GM12878 (cell line): ENCODE data around the gene CDO1. TPM values are rescaled to one million over a fixed set of nuclear protein-coding genes. Genes with fewer than 3 reads are reported as not detected.

Source experiments
- ATAC-seq: fragments of 200-7000 bp; cut with Tn5 transposase; 3 replicates; pipeline ENCODE4 v1.9.1; 2020; ENCODE audit warnings: mild to moderate bottlenecking, moderate library complexity
- BruUV-seq: library from RNA; stranded (reverse); fragments of 400-500 nt; replicated peaks from 2 replicates; lab custom pipeline; 2021; lab: Mats Ljungman, UMichigan
- CTCF ChIA-PET: fragments of 300-600 bp; sonication (Branson Sonifier 250); formaldehyde crosslinking; extraction: SDS; loops from one replicate; lab custom pipeline; 2021; ENCODE audit warnings: inconsistent platforms; lab: Yijun Ruan, JAX
- POLR2A ChIA-PET: fragments of 350-600 bp; formaldehyde crosslinking; extraction: SDS; loops from one replicate; lab custom pipeline; 2021; ENCODE audit warnings: inconsistent platforms; lab: Charles Lee
- RAD21 ChIA-PET: fragments of 300-600 bp; sonication (Branson Sonifier 250); formaldehyde crosslinking; loops from one replicate; lab custom pipeline; 2023; ENCODE audit warnings: antibody characterized with exemption; ENCODE audit not compliant: unreplicated experiment; lab: Charles Lee
- SMC1A ChIA-PET: fragments of 300-600 bp; sonication (Branson Sonifier 250); formaldehyde crosslinking; loops from one replicate; lab custom pipeline; 2023; ENCODE audit not compliant: unreplicated experiment, uncharacterized antibody; lab: Charles Lee
- DNase-seq: peaks from one replicate; pipeline ENCODE4 v3.0.0-alpha.2; 2011; ENCODE audit warnings: low read depth, low spot score
- FAIRE-seq: peaks from 3 replicates; lab custom pipeline; 2011; peaks lifted over from hg19 to GRCh38; lab: Jason Lieb, UNC
- H2AFZ ChIP-seq: 2 replicates; pipeline ENCODE4 v1.6.0; 2011; ENCODE audit warnings: low read depth, low read length, control low read depth; ENCODE audit not compliant: control insufficient read depth
- H3K27ac ChIP-seq: 2 replicates; pipeline ENCODE4 v1.5.1; 2011; ENCODE audit warnings: control low read depth; ENCODE audit not compliant: control insufficient read depth, insufficient read depth
- H3K27me3 ChIP-seq, 2 experiments: replicated peaks in 1 of 2; 2 replicates each; pipeline versions ENCODE4 v1.6.0 to v1.6.1; 2011; ENCODE audit warnings: low read length in 1 of 2; ENCODE audit not compliant: control insufficient read depth in 2 of 2, insufficient read depth in 2 of 2
- H3K36me3 ChIP-seq, 2 experiments: 2 replicates each; pipeline ENCODE4 v1.5.1; 2011; ENCODE audit warnings: low read length in 1 of 2; ENCODE audit not compliant: control insufficient read depth in 2 of 2, insufficient read depth in 2 of 2
- H3K4me1 ChIP-seq: 2 replicates; pipeline ENCODE4 v1.6.1; 2011; ENCODE audit warnings: mild to moderate bottlenecking, low read length, moderate library complexity, mixed read lengths; ENCODE audit not compliant: control insufficient read depth, insufficient read depth
- H3K4me2 ChIP-seq: 2 replicates; pipeline ENCODE4 v1.6.0; 2011; ENCODE audit warnings: control low read depth; ENCODE audit not compliant: control insufficient read depth, insufficient read depth
- H3K4me3 ChIP-seq: fragments of 200-600 bp; sonication (generic); 2 replicates; pipeline ENCODE4 v1.5.1; 2016
- H3K79me2 ChIP-seq: 2 replicates; pipeline ENCODE4 v1.6.0; 2011; ENCODE audit warnings: low read length; ENCODE audit not compliant: control insufficient read depth, insufficient read depth
- H3K9ac ChIP-seq: 2 replicates; pipeline ENCODE4 v1.8.0; 2011; ENCODE audit warnings: low read length, control low read depth, mixed read lengths; ENCODE audit not compliant: control insufficient read depth, insufficient read depth
- H3K9me3 ChIP-seq: replicated peaks from 3 replicates; pipeline ENCODE4 v1.5.1; 2011; ENCODE audit warnings: mild to moderate bottlenecking, low read length; ENCODE audit not compliant: control insufficient read depth, insufficient read depth
- H4K20me1 ChIP-seq: 2 replicates; pipeline ENCODE4 v1.6.0; 2011; ENCODE audit not compliant: control insufficient read depth, insufficient read depth
- EP300 ChIP-seq, 2 experiments: fragments of 150-350 bp in 1 of 2; IDR thresholded peaks; 2 replicates each; pipeline ENCODE4 v1.6.1; 2011 to 2012; ENCODE audit warnings: low read depth in 2 of 2, low read length in 2 of 2, borderline replicate concordance in 1 of 2, improper control_type of control experiment in 1 of 2, inconsistent platforms in 1 of 2; ENCODE audit not compliant: control insufficient read depth in 1 of 2
- HDAC6 ChIP-seq: fragments of 200-600 bp; sonication (generic); IDR thresholded peaks from one replicate; pipeline ENCODE4 v1.8.0; 2017; ENCODE audit warnings: antibody characterized with exemption; ENCODE audit not compliant: unreplicated experiment
- WGBS: methylation state at CpG from one replicate; pipeline ENCODE4 v1.1.6; 2016; ENCODE audit warnings: low lambda C conversion rate; ENCODE audit not compliant: insufficient replicate concordance, insufficient coverage; ENCODE audit errors: missing lambda C conversion rate; 5-methylcytosine and 5-hydroxymethylcytosine counted together
- in situ Hi-C: fragments of 300-500 bp; cut with MboI; formaldehyde crosslinking; loops from 9 replicates; pipeline ENCODE4 v1.14.3; 2018; ENCODE audit warnings: mixed read lengths
- intact Hi-C: fragments of 100-400 bp; cut with micrococcal nuclease; formaldehyde crosslinking; loops from one replicate; pipeline ENCODE4 v1.14.2; 2022; ENCODE audit not compliant: unreplicated experiment
- polyA plus RNA-seq, 11 experiments: library from polyadenylated mRNA; depleted of rRNA in 4 of 11; unstranded in 6 of 11; stranded (reverse) in 5 of 11; fragments of >200 nt; fragmentation: Nextera tagmentation in 4 of 11; fragmentation: Illumina TruSeq in 1 of 11; extraction: Ambion mirVana in 4 of 11; extraction: Trizol in 1 of 11; gene quantifications; 1 replicate in 1 of 11; 2 replicates in 10 of 11; pipeline versions ENCODE4 v1.2.1 to v1.2.3, GENCODE V29; 2011 to 2016; ENCODE audit warnings: inconsistent platforms in 2 of 11, missing spikeins in 2 of 11, low read depth in 1 of 11
- total RNA-seq, 4 experiments: library from RNA; depleted of rRNA in 3 of 4; stranded (reverse); fragments of >200 nt in 3 of 4; fragmentation: Illumina TruSeq in 1 of 4; extraction: Trizol in 1 of 4; gene quantifications; 2 replicates each; pipeline versions ENCODE4 v1.2.1 to v1.2.3, GENCODE V29; 2013 to 2021
- TF ChIP-seq, protein P1 (sequence below): fragments of 450-650 bp; formaldehyde crosslinking; IDR thresholded peaks from 2 replicates; pipeline ENCODE4 v1.4.0; 2022; ENCODE audit warnings: mild to moderate bottlenecking, moderate library complexity

Gene CDO1
- total and polyA plus RNA-seq, 10 of the 15 experiments (the other 5 are each of a cell fraction or from before 2014, with no cell fraction given) = 0.05 TPM; not detected in 9

DNA sequence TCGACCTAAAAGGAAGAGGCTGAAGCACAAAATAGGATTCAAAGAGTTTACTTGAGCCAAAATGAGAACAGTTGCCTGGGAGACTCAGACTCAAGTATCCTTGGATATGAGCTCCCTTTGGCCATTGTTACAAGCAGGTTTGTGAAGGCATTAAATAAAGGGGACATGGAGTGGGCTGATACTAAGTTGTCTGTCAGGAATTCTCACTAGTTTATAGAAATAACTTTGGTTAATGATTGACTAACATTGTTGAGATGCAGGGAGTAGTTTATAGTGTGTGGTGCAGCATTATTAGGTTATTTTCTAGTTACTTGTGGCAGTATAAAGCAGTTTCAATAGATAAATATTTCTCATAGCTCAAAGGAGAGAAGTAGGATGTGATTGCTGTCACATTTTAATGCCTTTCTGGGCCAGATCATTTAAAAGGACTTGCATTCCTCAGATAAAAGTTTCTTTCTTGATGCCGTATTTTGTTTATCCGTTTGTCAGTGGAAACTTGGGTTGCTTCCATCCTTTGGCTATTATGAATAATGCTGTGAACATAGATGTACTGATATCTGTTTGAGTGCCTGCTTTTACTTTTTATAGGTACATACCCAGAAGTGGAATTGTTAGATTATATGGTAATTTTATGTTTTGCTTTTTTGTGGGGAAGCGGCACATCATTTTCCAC lies 34.4 kb upstream of the CDO1 start:
- H3K4me1 ChIP-seq = peaks cover 5% of the 10 kb centered on the region; the same call in 1 of the 2 replicates
- no peak for DNase-seq
- no peak overlapping the region for H3K4me3 ChIP-seq
- no peaks in the 10 kb centered on the region for H3K27me3 ChIP-seq
- in situ Hi-C loops = no loop called here
- intact Hi-C loops = no loop called here
- peaks cover 2% of the 10 kb centered on the region; the same call in 2 of the 3 replicates for H3K9me3 ChIP-seq
- H4K20me1 ChIP-seq = 0 out of 2 replicates have a peak, but pooled peaks cover 2% of the 10 kb centered on the region
- RAD21 ChIA-PET = no interaction called here
- POLR2A ChIA-PET = no interaction called here
- no peak overlapping the region for H3K27ac ChIP-seq
- FAIRE-seq = no peak
- CTCF ChIA-PET = interaction anchor here (0.6 kb wide), 1 partner anchor 20 kb away, joined by 3 read pairs; no protein-coding TSS in a partner anchor
- peaks cover 76% of the 10 kb centered on the region for H3K79me2 ChIP-seq
- BruUV-seq = no TSS peak
- SMC1A ChIA-PET = no interaction called here
- TF ChIP-seq, protein P1, sequence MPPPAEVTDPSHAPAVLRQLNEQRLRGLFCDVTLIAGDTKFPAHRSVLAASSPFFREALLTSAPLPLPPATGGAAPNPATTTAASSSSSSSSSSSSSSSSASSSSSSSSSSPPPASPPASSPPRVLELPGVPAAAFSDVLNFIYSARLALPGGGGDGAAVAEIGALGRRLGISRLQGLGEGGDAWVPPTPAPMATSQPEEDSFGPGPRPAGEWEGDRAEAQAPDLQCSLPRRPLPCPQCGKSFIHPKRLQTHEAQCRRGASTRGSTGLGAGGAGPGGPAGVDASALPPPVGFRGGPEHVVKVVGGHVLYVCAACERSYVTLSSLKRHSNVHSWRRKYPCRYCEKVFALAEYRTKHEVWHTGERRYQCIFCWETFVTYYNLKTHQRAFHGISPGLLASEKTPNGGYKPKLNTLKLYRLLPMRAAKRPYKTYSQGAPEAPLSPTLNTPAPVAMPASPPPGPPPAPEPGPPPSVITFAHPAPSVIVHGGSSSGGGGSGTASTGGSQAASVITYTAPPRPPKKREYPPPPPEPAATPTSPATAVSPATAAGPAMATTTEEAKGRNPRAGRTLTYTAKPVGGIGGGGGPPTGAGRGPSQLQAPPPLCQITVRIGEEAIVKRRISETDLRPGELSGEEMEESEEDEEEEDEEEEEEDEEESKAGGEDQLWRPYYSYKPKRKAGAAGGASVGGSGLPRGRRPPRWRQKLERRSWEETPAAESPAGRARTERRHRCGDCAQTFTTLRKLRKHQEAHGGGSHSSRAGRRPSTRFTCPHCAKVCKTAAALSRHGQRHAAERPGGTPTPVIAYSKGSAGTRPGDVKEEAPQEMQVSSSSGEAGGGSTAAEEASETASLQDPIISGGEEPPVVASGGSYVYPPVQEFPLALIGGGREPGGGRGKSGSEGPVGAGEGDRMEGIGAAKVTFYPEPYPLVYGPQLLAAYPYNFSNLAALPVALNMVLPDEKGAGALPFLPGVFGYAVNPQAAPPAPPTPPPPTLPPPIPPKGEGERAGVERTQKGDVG = no peak
- no peak for TF ChIP-seq EP300 (IDR thresholded peaks at IDR 0.05; ENCODE audit: borderline replicate concordance in 1 of 2, control insufficient read depth in 1 of 2, low read depth in 2 of 2, low read length in 2 of 2)
- no peak for TF ChIP-seq HDAC6
- TF ChIP-seq, all 136 proteins: peak for 0
- Histone ChIP-seq H3K36me3 (no peaks in the 10 kb centered on the region; a peak in 1 of 4 replicates), H2AFZ (no peak overlapping the region), H3K9ac (no peak overlapping the region), H3K4me2 (no peak overlapping the region)
- ATAC-seq = no peak
- 74% methylated on average over 4 of the region's 4 CpGs for WGBS
